Fibroblast of pulmonary artery (primary cell): Measurements from ENCODE around the gene BBS9.
"Not testable (repeated sequence)": the region's sequence is repeated elsewhere in the genome, so short reads cannot be mapped to it uniquely, and the experiment has no call there.

ENCODE experiments used
- DNase-seq: peaks from one replicate; pipeline ENCODE4 v3.0.0-alpha.2; 2010; ENCODE audit warnings: low read depth
- H3K4me3 ChIP-seq: replicated peaks from 2 replicates; pipeline ENCODE4 v1.5.1; 2011; ENCODE audit warnings: low read depth, mild to moderate bottlenecking, control low read depth, low read length, moderate library complexity
- CTCF ChIP-seq: IDR thresholded peaks from 2 replicates; pipeline ENCODE4 v1.5.1; 2011; ENCODE audit warnings: mild to moderate bottlenecking, control low read depth, low read length, inconsistent platforms; ENCODE audit errors: missing control alignments

BBS9 gene

GRCh38 chr7:33091641-33092191 lies 37.6 kb upstream of the BBS9 start:
- no peak overlapping the region for H3K4me3 ChIP-seq
- DNase-seq: no peak
- TF ChIP-seq CTCF: no peak

GRCh38 chr7:33093266-33093665 lies 36.1 kb upstream of the BBS9 start:
- no peak overlapping the region for H3K4me3 ChIP-seq
- DNase-seq: no peak
- no peak for TF ChIP-seq CTCF

GRCh38 chr7:33094745-33095275 lies 34.6 kb upstream of the BBS9 start:
- not testable (repeated sequence) for DNase-seq, H3K4me3 ChIP-seq

- DNase-seq: no peak
- no peak for TF ChIP-seq CTCF
- H3K4me3 ChIP-seq: no peak overlapping the region
Measured at GRCh38 chr7:33099154-33099940, 30.0 kb upstream of the BBS9 start.

GRCh38 chr7:33100770-33101169 lies 28.6 kb upstream of the BBS9 start:
- no peak for DNase-seq
- TF ChIP-seq CTCF: no peak
- no peak overlapping the region for H3K4me3 ChIP-seq

GRCh38 chr7:33101906-33102305 lies 27.5 kb upstream of the BBS9 start:
- TF ChIP-seq CTCF: no peak
- DNase-seq: peak; percentile 41
- no peak overlapping the region for H3K4me3 ChIP-seq

- DNase-seq: peak; percentile 67
- TF ChIP-seq CTCF: peak; percentile 51
- peak overlapping the region; percentile 83 for H3K4me3 ChIP-seq
Measured at GRCh38 chr7:33107136-33108066, 22.0 kb upstream of the BBS9 start.
